HFF-Myc (cell line): ENCODE measurements around the gene PTPN23.
A peak's percentile ranks its signal among the peaks of the same experiment; 100 is the strongest.

Experiments
- DNase-seq: peaks from one replicate; pipeline ENCODE4 v3.0.0-alpha.2; 2011; ENCODE audit warnings: low read depth; ENCODE audit errors: extremely low read depth
- H3K4me3 ChIP-seq: replicated peaks from 2 replicates; pipeline ENCODE4 v1.5.1; 2011; ENCODE audit warnings: low read depth, mild to moderate bottlenecking, control low read depth, low read length
- TF ChIP-seq, protein P1 (sequence below): IDR thresholded peaks from 2 replicates; pipeline ENCODE4 v1.5.1; 2012; ENCODE audit warnings: mild to moderate bottlenecking, low read depth, low read length, control low read depth; ENCODE audit errors: missing control alignments

Gene PTPN23

DNA sequence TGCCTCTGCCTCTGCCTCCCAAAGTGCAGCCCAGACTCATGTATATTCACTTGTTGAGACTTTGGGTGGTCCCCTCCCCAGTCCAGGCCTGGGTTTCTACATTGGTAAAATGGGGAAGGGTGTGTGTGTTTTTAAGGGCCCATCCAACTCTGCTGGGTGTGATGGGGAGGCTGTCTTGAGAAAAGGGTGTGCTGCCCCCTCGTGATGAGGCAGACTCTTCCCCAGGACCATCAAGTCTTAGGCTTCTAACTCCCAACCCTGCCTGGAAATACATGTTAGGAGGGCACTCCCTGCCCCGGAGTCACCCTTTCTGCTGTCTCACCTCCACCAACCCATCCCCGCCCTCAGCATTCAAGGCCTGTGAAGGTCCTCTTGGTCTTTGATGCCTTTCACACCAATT is 4.4 kb upstream of the PTPN23 start:
- TF ChIP-seq, protein P1, sequence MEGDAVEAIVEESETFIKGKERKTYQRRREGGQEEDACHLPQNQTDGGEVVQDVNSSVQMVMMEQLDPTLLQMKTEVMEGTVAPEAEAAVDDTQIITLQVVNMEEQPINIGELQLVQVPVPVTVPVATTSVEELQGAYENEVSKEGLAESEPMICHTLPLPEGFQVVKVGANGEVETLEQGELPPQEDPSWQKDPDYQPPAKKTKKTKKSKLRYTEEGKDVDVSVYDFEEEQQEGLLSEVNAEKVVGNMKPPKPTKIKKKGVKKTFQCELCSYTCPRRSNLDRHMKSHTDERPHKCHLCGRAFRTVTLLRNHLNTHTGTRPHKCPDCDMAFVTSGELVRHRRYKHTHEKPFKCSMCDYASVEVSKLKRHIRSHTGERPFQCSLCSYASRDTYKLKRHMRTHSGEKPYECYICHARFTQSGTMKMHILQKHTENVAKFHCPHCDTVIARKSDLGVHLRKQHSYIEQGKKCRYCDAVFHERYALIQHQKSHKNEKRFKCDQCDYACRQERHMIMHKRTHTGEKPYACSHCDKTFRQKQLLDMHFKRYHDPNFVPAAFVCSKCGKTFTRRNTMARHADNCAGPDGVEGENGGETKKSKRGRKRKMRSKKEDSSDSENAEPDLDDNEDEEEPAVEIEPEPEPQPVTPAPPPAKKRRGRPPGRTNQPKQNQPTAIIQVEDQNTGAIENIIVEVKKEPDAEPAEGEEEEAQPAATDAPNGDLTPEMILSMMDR, result peak; percentile 9
- no peak for DNase-seq
- H3K4me3 ChIP-seq, result no peak overlapping the region

DNA sequence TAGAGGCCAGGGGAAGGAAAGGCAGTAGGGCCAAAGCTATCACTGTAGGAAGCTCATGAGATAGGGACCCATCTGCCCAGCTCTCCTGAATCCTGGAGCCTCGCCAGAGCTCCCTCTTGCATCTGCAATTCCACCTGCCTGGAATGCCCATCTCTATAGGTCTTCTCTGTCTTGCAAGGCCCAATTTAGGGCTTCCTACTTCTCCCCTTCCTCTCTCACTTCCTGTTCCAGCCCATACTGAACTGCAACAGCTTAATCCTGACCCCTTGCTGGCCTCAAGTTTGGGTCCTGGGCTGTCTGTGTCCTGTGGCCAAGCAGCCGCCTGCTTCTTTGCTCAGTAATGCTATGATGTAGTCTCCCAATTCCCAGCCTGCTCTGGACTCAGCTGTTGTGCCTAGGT is 3.6 kb upstream of the PTPN23 start:
- H3K4me3 ChIP-seq, result no peak overlapping the region
- TF ChIP-seq, protein P1, result no peak
- no peak for DNase-seq

DNA sequence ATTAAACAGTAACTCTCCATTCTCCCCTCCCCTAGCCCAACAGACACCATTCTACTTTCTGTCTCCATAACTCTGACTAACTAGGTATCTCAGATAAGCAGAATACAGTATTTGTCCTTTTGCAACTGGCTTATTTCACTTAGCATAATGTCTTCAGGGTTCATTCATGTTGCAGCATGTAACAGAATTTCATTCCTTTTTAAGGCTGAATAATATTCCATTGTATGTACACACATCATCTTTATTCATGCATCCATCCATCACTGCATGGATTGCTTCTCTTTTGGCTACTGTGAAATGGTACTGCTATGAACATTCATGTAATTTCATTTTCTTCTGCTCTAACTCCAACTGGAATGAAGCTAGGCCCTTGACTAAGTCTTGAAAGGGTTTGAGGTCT is 2.0 kb upstream of the PTPN23 start:
- DNase-seq, result no peak
- H3K4me3 ChIP-seq, result no peak overlapping the region
- TF ChIP-seq, protein P1, result no peak

DNA sequence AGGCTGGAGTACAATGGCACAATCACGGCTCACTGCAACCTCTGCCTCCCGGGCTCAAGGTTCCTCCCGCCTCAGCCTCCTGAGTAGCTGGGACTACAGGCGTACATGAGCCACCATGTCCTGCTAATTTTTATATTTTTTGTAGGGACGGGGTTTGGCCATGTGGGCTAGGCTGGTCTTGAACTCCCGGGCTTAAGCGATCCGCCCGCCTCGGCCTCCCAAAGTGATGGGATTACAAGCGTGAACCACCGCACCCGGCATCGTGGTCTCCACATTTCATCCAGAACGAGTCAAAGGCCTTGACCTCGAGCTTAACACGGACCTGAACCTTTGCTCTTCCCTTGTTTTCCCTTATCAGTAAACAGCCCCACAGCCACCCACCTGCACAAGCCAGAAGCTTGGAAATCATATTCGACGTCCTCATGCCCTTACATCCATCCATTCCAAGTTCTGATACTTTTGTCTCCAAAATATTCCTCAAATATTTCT is 1.4 kb upstream of the PTPN23 start:
- DNase-seq, result no peak
- TF ChIP-seq, protein P1, result no peak
- peak overlapping the region; percentile 91 for H3K4me3 ChIP-seq

DNA sequence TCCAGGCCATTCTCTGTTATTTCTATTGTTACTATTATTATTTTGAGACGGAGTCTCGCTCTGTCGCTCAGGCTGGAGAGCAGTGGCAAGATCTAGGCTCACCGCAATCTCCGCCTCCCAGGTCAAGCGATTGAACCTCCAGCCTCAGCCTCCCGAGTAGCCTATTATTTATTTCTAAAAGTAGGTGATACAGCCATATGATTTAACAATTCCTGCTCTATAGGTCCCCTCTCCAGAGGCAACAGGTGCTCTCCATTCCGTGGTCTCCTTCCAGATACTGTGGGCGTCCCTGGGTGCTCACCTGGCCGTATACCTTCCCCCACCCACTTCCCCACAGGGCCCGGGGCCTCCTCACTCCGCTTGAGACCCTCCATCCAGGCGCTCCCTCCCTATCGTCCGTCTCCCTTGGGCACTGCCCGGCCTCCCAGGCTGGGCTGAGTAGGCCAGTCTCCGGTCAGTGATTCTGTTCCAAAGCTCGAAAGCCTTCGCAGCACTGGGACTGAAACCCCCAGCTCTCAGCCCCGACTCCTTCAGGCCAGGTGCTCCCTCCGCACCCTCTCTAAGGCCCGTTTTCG is 708 bp upstream of the PTPN23 start:
- H3K4me3 ChIP-seq, result peak overlapping the region; percentile 91
- TF ChIP-seq, protein P1, result no peak
- no peak for DNase-seq

DNA sequence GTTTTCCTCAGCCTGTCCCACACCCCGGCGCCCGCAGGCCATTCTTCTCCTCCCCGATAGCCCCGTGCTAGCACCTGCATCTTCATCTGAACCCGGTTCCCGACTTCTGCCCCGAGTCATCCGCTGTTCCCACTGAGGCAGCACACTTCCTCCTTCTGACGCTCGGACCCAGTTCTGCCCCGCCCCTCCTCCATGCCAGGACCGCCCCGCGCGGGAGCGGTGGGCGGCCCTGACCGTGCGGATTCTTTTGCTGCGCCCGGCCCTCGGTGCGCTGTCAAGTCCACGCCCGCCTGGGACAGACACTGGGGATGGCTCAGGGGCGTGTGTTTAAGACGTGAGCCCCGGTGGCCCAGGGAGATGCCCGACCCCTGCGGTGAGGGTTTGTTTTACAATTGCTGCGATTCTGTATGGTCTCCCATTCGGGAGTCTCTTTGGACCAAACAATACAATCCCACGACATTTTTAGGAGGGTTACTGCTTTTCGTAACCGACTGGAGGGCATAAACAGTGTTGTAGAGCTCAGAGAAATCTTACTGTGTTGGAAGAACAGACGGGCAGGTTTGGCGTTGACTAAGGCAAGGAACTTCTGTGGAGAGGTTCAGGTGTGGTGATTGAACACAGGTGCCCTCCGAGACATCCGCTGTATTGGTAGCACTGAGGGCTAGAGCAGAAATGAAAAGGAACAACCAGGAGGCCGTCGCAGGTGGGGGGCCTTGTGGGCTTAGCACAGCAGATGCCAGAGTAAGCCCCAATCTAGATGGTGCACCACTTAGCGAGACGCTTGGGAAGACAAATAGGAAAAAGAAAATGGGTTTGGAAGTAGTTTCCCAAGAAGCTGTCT is 716 bp downstream of the PTPN23 start:
- TF ChIP-seq, protein P1, result no peak
- DNase-seq, result peak; percentile 39
- H3K4me3 ChIP-seq, result peak overlapping the region; percentile 91
